ENCODE measurements around the gene CCSER1. TPM values are rescaled to one million over a fixed set of nuclear protein-coding genes. Genes with fewer than 3 reads are reported as not detected.

Gene CCSER1
- total RNA-seq, 4 donors from 2014 or later: 4.0 to 6.0 (median 4.8) TPM

- no peak overlapping the region for H3K4me3 ChIP-seq
- H3K36me3 ChIP-seq: no peaks in the 10 kb centered on the region
- WGBS, 2 donors: 38 to 58% methylated on average over 1 of the region's 1 CpG
- H3K9me3 ChIP-seq: peaks cover 0 to 7% (median 0%) of the 10 kb centered on the region in 4 donors
- DNase-seq (ENCODE audit: low spot score in 2 of 2): no peak
- H3K27me3 ChIP-seq: no peaks in the 10 kb centered on the region
- TF ChIP-seq POLR2A (IDR thresholded peaks at IDR 0.05): no peak
- no peak for TF ChIP-seq EP300 (IDR thresholded peaks at IDR 0.05)
- no peak for TF ChIP-seq CTCF (IDR thresholded peaks at IDR 0.05)
- H3K27ac ChIP-seq: no peak overlapping the region
- H3K4me1 ChIP-seq: no peaks in the 10 kb centered on the region
These were observed 32.0 kb downstream of the CCSER1 start for GRCh38 chr4:90159193-90159592.

GRCh38 chr4:90160044-90160443, 32.9 kb downstream of the CCSER1 start:
- 38 to 81% methylated on average over 1 of the region's 1 CpG for WGBS, 2 donors
- Histone ChIP-seq H3K4me3 (no peak overlapping the region), H3K36me3 (no peaks in the 10 kb centered on the region), H3K9me3 (peaks cover 0 to 7% (median 0%) of the 10 kb centered on the region in 4 donors), H3K27ac (no peak overlapping the region), H3K4me1 (no peaks in the 10 kb centered on the region), H3K27me3 (no peaks in the 10 kb centered on the region)
- no peak for DNase-seq (ENCODE audit: low spot score in 2 of 2)
- TF ChIP-seq POLR2A (IDR thresholded peaks at IDR 0.05): no peak
- TF ChIP-seq CTCF (IDR thresholded peaks at IDR 0.05): no peak
- TF ChIP-seq EP300 (IDR thresholded peaks at IDR 0.05): no peak

GRCh38 chr4:90162566-90162965, 35.4 kb downstream of the CCSER1 start:
- Histone ChIP-seq H3K36me3 (no peaks in the 10 kb centered on the region), H3K9me3 (peaks cover 0 to 7% (median 0%) of the 10 kb centered on the region in 4 donors), H3K4me1 (no peaks in the 10 kb centered on the region), H3K27ac (no peak overlapping the region), H3K4me3 (no peak overlapping the region), H3K27me3 (no peaks in the 10 kb centered on the region)
- no peak for DNase-seq (ENCODE audit: low spot score in 2 of 2)
- 64 to 71% methylated on average over 1 of the region's 1 CpG for WGBS, 2 donors
- TF ChIP-seq POLR2A (IDR thresholded peaks at IDR 0.05) (no peak), EP300 (IDR thresholded peaks at IDR 0.05) (no peak), CTCF (IDR thresholded peaks at IDR 0.05) (no peak)

GRCh38 chr4:90163872-90164271, 36.7 kb downstream of the CCSER1 start:
- DNase-seq (ENCODE audit: low spot score in 2 of 2): no peak
- WGBS, 2 donors: 41 to 50% methylated on average over 1 of the region's 1 CpG
- no peaks in the 10 kb centered on the region for H3K27me3 ChIP-seq

GRCh38 chr4:90165883-90166282, 38.7 kb downstream of the CCSER1 start:
- 78 to 81% methylated on average over 5 of the region's 5 CpGs for WGBS, 2 donors
- no peak overlapping the region for H3K4me3 ChIP-seq
- H3K9me3 ChIP-seq: no peaks in the 10 kb centered on the region
- no peak overlapping the region for H3K27ac ChIP-seq
- TF ChIP-seq EP300 (IDR thresholded peaks at IDR 0.05): no peak
- no peak for TF ChIP-seq CTCF (IDR thresholded peaks at IDR 0.05)
- TF ChIP-seq POLR2A (IDR thresholded peaks at IDR 0.05): no peak
- DNase-seq (ENCODE audit: low spot score in 2 of 2): no peak
- H3K36me3 ChIP-seq: no peaks in the 10 kb centered on the region
- no peaks in the 10 kb centered on the region for H3K4me1 ChIP-seq
- no peaks in the 10 kb centered on the region for H3K27me3 ChIP-seq

More at GRCh38 chr4:90163872-90164271, 36.7 kb downstream of the CCSER1 start:
- no peak overlapping the region for H3K4me3 ChIP-seq
- TF ChIP-seq EP300 (IDR thresholded peaks at IDR 0.05): no peak
- no peak for TF ChIP-seq POLR2A (IDR thresholded peaks at IDR 0.05)
- no peak for TF ChIP-seq CTCF (IDR thresholded peaks at IDR 0.05)
- H3K9me3 ChIP-seq: peaks cover 0 to 1% (median 0%) of the 10 kb centered on the region in 4 donors
- H3K4me1 ChIP-seq: no peaks in the 10 kb centered on the region
- no peak overlapping the region for H3K27ac ChIP-seq
- H3K36me3 ChIP-seq: no peaks in the 10 kb centered on the region
